B cell (primary cell): ENCODE results near the gene DNAJC1.

Experiments used
- CTCF ChIP-seq: fragments of 200-600 bp; IDR thresholded peaks from one replicate; pipeline ENCODE4 v1.8.0; 2022; ENCODE audit warnings: antibody characterized with exemption, mild to moderate bottlenecking
- EZH2 ChIP-seq: IDR thresholded peaks from 2 replicates; pipeline ENCODE4 v1.6.1; 2012; ENCODE audit warnings: borderline replicate concordance, low read depth, mild to moderate bottlenecking, moderate library complexity, low read length; ENCODE audit not compliant: insufficient read depth, poor library complexity, severe bottlenecking

- TF ChIP-seq CTCF, result no peak
- no peak for TF ChIP-seq EZH2
These were observed 117.6 kb downstream of the DNAJC1 start for GRCh38 chr10:21885940-21886339.
